Stimulated activated naive CD4-positive, alpha-beta T cell treated with Interleukin-2 at 50 U/mL for 16 hours (primary cell): ENCODE results near the gene KCNK2.

Experiments used
- DNase-seq: peaks from one replicate; lab custom pipeline; 2025; lab: John Stamatoyannopoulos, UW

KCNK2 gene

GRCh38 chr1:215256936-215257679, 174.6 kb downstream of the KCNK2 start:
- no peak for DNase-seq

GRCh38 chr1:215260711-215261110, 178.2 kb downstream of the KCNK2 start:
- DNase-seq, result no peak

GRCh38 chr1:215262106-215262505, 179.6 kb downstream of the KCNK2 start:
- DNase-seq, result no peak

- no peak for DNase-seq
Observed at GRCh38 chr1:215263636-215264035, 181.1 kb downstream of the KCNK2 start.

- no peak for DNase-seq
Observed at GRCh38 chr1:215264649-215265048, 182.1 kb downstream of the KCNK2 start.

- no peak for DNase-seq
Observed at GRCh38 chr1:215267495-215267894, 185.0 kb downstream of the KCNK2 start.

GRCh38 chr1:215269955-215270354, 187.4 kb downstream of the KCNK2 start:
- no peak for DNase-seq

- DNase-seq, result no peak
Observed at GRCh38 chr1:215273838-215274516, 191.4 kb downstream of the KCNK2 start.

- DNase-seq, result no peak
Observed at GRCh38 chr1:215276582-215276981, 194.0 kb downstream of the KCNK2 start.

- DNase-seq, result no peak
Observed at GRCh38 chr1:215277532-215277931, 195.0 kb downstream of the KCNK2 start.

- DNase-seq, result no peak
Observed at GRCh38 chr1:215279682-215280081, 197.1 kb downstream of the KCNK2 start.

- DNase-seq, result no peak
Observed at GRCh38 chr1:215282557-215282956, 200.0 kb downstream of the KCNK2 start.

GRCh38 chr1:215285013-215285800, 202.7 kb downstream of the KCNK2 start:
- DNase-seq, result no peak
